GM20000 (cell line): ENCODE results near the gene INHBE.

Experiments
- DNase-seq: peaks from one replicate; pipeline ENCODE4 v3.0.0; 2012; ENCODE audit warnings: low spot score
- CTCF ChIP-seq: IDR thresholded peaks from 2 replicates; pipeline ENCODE4 v1.5.1; 2012; ENCODE audit warnings: mild to moderate bottlenecking, control low read depth; ENCODE audit errors: extremely low read depth, missing control alignments

INHBE gene

GRCh38 chr12:57444744-57445143 lies 10.4 kb upstream of the INHBE start:
- no peak for TF ChIP-seq CTCF
- DNase-seq = no peak

DNA sequence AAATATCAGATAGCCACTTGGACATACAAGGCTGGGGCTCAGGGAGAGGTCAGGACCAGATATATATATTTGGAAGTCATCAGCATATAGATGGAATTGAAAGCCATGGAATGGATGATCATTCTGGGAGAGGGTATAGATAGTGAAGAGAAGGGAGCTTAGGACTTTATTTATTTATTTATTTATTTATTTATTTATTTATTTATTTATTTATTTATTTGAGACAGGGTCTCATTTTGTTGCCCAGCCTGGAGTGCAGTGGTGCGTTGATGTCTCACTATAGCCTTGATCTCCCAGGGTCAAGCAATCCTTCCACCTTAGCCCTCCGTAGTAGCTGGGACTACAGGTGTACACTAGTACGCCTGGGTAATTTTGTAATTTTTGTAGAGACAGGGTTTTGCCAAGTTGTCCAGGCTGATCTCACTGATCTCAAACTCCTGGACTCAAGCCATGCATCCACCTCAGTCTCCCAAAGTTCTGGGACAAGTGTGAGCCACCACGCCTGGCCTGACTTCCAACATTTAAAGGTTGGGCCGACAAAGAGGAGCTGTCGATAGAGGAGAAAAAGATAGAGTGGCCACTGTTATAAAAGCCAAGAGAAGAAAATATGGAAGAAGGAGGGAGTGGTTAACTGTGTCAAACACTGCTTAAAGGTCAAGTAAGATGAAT lies 8.7 kb upstream of the INHBE start:
- DNase-seq = no peak
- TF ChIP-seq CTCF = no peak

DNA sequence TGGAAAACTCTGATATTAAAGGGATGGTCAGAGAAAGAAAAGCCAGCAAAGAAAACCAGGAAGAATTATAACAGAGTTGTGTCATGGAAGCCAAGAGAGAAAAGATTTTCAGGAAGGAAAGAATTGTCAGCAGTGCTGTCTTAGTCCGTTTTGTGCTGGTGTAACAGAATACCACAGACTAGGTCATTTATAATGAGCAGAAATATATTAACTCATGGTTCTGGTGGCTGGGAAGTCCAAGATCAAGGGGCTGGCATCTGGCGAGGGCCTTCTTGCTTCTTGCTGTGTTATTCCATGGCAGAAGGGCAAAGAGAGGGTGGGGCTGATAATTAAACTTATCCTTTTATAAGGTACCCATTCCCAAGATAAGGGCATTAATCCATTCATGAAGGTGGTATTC lies 6.4 kb upstream of the INHBE start:
- no peak for DNase-seq
- TF ChIP-seq CTCF = no peak

DNA sequence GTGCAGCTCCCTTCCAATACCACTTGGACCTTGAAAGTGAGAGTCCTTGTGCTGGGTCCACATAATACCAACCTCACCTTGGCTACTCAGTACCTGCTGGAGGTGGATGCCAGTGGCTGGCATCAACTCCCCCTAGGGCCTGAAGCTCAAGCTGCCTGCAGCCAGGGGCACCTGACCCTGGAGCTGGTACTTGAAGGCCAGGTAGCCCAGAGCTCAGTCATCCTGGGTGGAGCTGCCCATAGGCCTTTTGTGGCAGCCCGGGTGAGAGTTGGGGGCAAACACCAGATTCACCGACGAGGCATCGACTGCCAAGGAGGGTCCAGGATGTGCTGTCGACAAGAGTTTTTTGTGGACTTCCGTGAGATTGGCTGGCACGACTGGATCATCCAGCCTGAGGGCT lies 5.7 kb upstream of the INHBE start:
- DNase-seq = no peak
- no peak for TF ChIP-seq CTCF

DNA sequence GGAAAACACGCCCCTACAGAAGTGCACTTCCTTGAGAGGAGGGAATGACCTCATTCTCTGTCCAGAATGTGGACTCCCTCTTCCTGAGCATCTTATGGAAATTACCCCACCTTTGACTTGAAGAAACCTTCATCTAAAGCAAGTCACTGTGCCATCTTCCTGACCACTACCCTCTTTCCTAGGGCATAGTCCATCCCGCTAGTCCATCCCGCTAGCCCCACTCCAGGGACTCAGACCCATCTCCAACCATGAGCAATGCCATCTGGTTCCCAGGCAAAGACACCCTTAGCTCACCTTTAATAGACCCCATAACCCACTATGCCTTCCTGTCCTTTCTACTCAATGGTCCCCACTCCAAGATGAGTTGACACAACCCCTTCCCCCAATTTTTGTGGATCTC lies 5.0 kb upstream of the INHBE start:
- TF ChIP-seq CTCF = no peak
- no peak for DNase-seq

GRCh38 chr12:57451233-57451778 lies 3.8 kb upstream of the INHBE start:
- TF ChIP-seq CTCF = no peak
- DNase-seq = no peak

DNA sequence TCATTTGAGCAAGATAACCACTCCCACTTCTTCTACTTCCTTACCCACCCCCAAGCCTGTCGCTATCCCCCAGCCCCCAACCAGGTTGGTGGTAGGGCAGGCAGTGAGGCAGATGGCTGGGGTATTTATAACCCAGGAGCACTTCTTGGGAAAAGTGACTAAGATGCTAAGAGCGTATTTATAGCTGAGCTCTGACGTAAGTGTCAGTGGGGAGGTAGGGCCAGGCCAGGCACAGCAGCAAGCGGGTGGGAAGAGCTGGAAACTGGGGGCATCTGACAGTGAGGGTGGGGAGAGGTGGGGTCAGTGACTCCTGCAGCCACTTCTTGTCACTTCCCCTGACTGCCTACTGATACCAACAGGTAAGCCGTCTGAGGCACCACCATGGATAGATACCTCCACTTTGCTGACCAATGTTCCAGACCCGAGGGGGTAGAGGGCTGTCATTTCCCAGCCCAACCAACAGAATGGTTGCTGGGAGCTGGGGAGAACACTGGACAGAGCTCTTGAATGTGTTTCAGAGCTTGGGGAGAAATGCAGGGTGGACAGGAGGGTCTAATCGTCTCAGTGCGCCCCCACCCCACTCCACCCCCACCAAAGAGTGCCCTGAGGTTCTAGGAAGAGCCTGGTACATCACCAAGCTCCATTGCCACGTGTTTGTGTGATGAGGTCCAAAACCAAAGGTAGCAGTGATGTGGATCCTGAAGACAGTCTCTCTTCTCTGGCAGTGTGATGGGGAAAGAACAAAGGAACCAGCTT lies 2.7 kb upstream of the INHBE start:
- TF ChIP-seq CTCF = no peak
- DNase-seq = no peak
